ENCODE measurements around the gene GHR.

DNA sequence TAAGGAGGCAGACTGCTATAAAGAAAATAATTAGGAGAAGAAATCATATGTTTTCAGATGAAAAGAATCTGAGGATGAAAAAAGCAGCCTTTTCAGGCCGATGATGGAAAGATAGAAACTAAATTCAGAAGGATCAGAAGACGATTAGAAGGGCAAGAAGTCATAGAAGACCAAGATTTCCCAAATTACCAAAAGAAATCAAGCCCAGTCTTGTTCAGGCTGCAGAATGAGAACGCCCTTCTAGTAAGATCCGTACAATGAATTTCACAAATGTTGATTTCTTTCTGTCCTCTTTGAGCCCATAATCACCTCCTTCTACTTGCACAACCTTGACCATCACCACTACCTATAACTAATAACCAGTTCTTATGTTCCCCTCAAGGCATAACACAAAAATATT, 218.8 kb downstream of the GHR start:
- TF ChIP-seq, protein P1, sequence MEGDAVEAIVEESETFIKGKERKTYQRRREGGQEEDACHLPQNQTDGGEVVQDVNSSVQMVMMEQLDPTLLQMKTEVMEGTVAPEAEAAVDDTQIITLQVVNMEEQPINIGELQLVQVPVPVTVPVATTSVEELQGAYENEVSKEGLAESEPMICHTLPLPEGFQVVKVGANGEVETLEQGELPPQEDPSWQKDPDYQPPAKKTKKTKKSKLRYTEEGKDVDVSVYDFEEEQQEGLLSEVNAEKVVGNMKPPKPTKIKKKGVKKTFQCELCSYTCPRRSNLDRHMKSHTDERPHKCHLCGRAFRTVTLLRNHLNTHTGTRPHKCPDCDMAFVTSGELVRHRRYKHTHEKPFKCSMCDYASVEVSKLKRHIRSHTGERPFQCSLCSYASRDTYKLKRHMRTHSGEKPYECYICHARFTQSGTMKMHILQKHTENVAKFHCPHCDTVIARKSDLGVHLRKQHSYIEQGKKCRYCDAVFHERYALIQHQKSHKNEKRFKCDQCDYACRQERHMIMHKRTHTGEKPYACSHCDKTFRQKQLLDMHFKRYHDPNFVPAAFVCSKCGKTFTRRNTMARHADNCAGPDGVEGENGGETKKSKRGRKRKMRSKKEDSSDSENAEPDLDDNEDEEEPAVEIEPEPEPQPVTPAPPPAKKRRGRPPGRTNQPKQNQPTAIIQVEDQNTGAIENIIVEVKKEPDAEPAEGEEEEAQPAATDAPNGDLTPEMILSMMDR (IDR thresholded peaks at IDR 0.05; ENCODE audit: extremely low read depth in 1 of 2, insufficient read depth in 1 of 2, low read depth in 1 of 2, low read length in 2 of 2), result no peak
- TF ChIP-seq EZH2 (IDR thresholded peaks at IDR 0.05; ENCODE audit: borderline replicate concordance, low read depth, low read length, severe bottlenecking), result no peak
